ENCODE data around the gene ZNF726.
"Not testable (repeated sequence)": the region's sequence is repeated elsewhere in the genome, so short reads cannot be mapped to it uniquely, and the experiment has no call there.

ZNF726 gene

GRCh38 chr19:23914402-23915286, at the start of gene ZNF726:
Gene ZNF726, plus strand, starts transcription at chr19:23914886. Its CDS starts 109 bp downstream, at chr19:23914995.
- TF ChIP-seq ZNF384 (IDR thresholded peaks at IDR 0.05) (no peak), TARDBP (IDR thresholded peaks at IDR 0.05) (no peak), ARNT (IDR thresholded peaks at IDR 0.05) (no peak), PKNOX1 (IDR thresholded peaks at IDR 0.05) (peak; percentile 85), ELF4 (IDR thresholded peaks at IDR 0.05) (no peak), FOXK2 (IDR thresholded peaks at IDR 0.05) (no peak), HDGF (IDR thresholded peaks at IDR 0.05; ENCODE audit: borderline replicate concordance) (no peak)
- DNase-seq (ENCODE audit: extremely low spot score), result peak; percentile 7
- ChIA-PET CTCF (no interaction called here), POLR2A (no interaction called here)

GRCh38 chr19:23867895-23868294, 46.8 kb upstream of the ZNF726 start:
- DNase-seq (ENCODE audit: extremely low spot score), result no peak
- POLR2A ChIA-PET, result no interaction called here
- TF ChIP-seq BHLHE40 (IDR thresholded peaks at IDR 0.05; ENCODE audit: borderline replicate concordance), result no peak
- TF ChIP-seq TARDBP (IDR thresholded peaks at IDR 0.05), result no peak
- no peak for TF ChIP-seq FOXK2 (IDR thresholded peaks at IDR 0.05)
- no peak for TF ChIP-seq HDGF (IDR thresholded peaks at IDR 0.05; ENCODE audit: borderline replicate concordance)
- TF ChIP-seq SUZ12 (IDR thresholded peaks at IDR 0.05), result no peak
- TF ChIP-seq FOXA1 (IDR thresholded peaks at IDR 0.05), result no peak
- TF ChIP-seq SP1 (IDR thresholded peaks at IDR 0.05), result no peak
- TF ChIP-seq CTBP1 (IDR thresholded peaks at IDR 0.05; ENCODE audit: borderline replicate concordance), result no peak
- no peak for TF ChIP-seq FOXM1 (IDR thresholded peaks at IDR 0.05; ENCODE audit: borderline replicate concordance)
- TF ChIP-seq ELF4 (IDR thresholded peaks at IDR 0.05), result no peak
- TF ChIP-seq PKNOX1 (IDR thresholded peaks at IDR 0.05), result no peak
- TF ChIP-seq LEF1 (IDR thresholded peaks at IDR 0.05; ENCODE audit: borderline replicate concordance), result no peak
- TF ChIP-seq ARNT (IDR thresholded peaks at IDR 0.05), result no peak
- CTCF ChIA-PET, result no interaction called here

GRCh38 chr19:23868630-23869029, 46.1 kb upstream of the ZNF726 start:
- DNase-seq (ENCODE audit: extremely low spot score), result no peak
- TF ChIP-seq LEF1 (IDR thresholded peaks at IDR 0.05; ENCODE audit: borderline replicate concordance) (no peak), TARDBP (IDR thresholded peaks at IDR 0.05) (no peak), NFRKB (IDR thresholded peaks at IDR 0.05) (no peak), BHLHE40 (IDR thresholded peaks at IDR 0.05; ENCODE audit: borderline replicate concordance) (no peak), FOXA1 (IDR thresholded peaks at IDR 0.05) (no peak), ZNF384 (IDR thresholded peaks at IDR 0.05) (no peak), ELF4 (IDR thresholded peaks at IDR 0.05) (no peak), HDGF (IDR thresholded peaks at IDR 0.05; ENCODE audit: borderline replicate concordance) (no peak), FOXM1 (IDR thresholded peaks at IDR 0.05; ENCODE audit: borderline replicate concordance) (no peak)
- CTCF ChIA-PET, result no interaction called here
- POLR2A ChIA-PET, result no interaction called here

GRCh38 chr19:23872282-23872919, 42.3 kb upstream of the ZNF726 start:
- DNase-seq (ENCODE audit: extremely low spot score), result no peak
- TF ChIP-seq ZNF384 (IDR thresholded peaks at IDR 0.05), result no peak
- TF ChIP-seq SUZ12 (IDR thresholded peaks at IDR 0.05), result no peak
- no peak for TF ChIP-seq SP1 (IDR thresholded peaks at IDR 0.05)
- no peak for TF ChIP-seq LEF1 (IDR thresholded peaks at IDR 0.05; ENCODE audit: borderline replicate concordance)
- no peak for TF ChIP-seq ARNT (IDR thresholded peaks at IDR 0.05)
- no peak for TF ChIP-seq BHLHE40 (IDR thresholded peaks at IDR 0.05; ENCODE audit: borderline replicate concordance)
- no peak for TF ChIP-seq ELF4 (IDR thresholded peaks at IDR 0.05)
- TF ChIP-seq NFRKB (IDR thresholded peaks at IDR 0.05), result no peak
- no peak for TF ChIP-seq L3MBTL2 (conservative IDR thresholded peaks at IDR 0.05)
- TF ChIP-seq FOXM1 (IDR thresholded peaks at IDR 0.05; ENCODE audit: borderline replicate concordance), result no peak
- ChIA-PET CTCF (no interaction called here), POLR2A (no interaction called here)

GRCh38 chr19:23876261-23876660, 38.4 kb upstream of the ZNF726 start:
- CTCF ChIA-PET, result no interaction called here
- POLR2A ChIA-PET, result no interaction called here
- TF ChIP-seq SP1 (IDR thresholded peaks at IDR 0.05) (no peak), PKNOX1 (IDR thresholded peaks at IDR 0.05) (no peak), BHLHE40 (IDR thresholded peaks at IDR 0.05; ENCODE audit: borderline replicate concordance) (no peak), LEF1 (IDR thresholded peaks at IDR 0.05; ENCODE audit: borderline replicate concordance) (no peak), FOXM1 (IDR thresholded peaks at IDR 0.05; ENCODE audit: borderline replicate concordance) (no peak), ARNT (IDR thresholded peaks at IDR 0.05) (no peak), FOXK2 (IDR thresholded peaks at IDR 0.05) (no peak), SUZ12 (IDR thresholded peaks at IDR 0.05) (no peak), ELF4 (IDR thresholded peaks at IDR 0.05) (no peak), NFRKB (IDR thresholded peaks at IDR 0.05) (no peak), HDGF (IDR thresholded peaks at IDR 0.05; ENCODE audit: borderline replicate concordance) (no peak), L3MBTL2 (conservative IDR thresholded peaks at IDR 0.05) (no peak), FOXA1 (IDR thresholded peaks at IDR 0.05) (no peak), TARDBP (IDR thresholded peaks at IDR 0.05) (no peak), CTBP1 (IDR thresholded peaks at IDR 0.05; ENCODE audit: borderline replicate concordance) (no peak), ZNF384 (IDR thresholded peaks at IDR 0.05) (no peak)
- no peak for DNase-seq (ENCODE audit: extremely low spot score)

GRCh38 chr19:23876756-23877155, 37.9 kb upstream of the ZNF726 start:
- DNase-seq (ENCODE audit: extremely low spot score); POLR2A ChIA-PET; CTCF ChIA-PET: not testable (repeated sequence)
